Smooth muscle cell of bladder (primary cell): ENCODE results near the gene TBK1. TPM values are rescaled to one million over a fixed set of nuclear protein-coding genes. Genes with fewer than 3 reads are reported as not detected.

ENCODE experiments used
- total RNA-seq: library from RNA; depleted of rRNA; stranded (reverse); fragments of >200 nt; gene quantifications from 2 replicates; pipeline ENCODE4 v1.2.3, GENCODE V29; 2014

The TBK1 gene
- 28.7 and 36.5 TPM in 2 replicates for total RNA-seq

DNA sequence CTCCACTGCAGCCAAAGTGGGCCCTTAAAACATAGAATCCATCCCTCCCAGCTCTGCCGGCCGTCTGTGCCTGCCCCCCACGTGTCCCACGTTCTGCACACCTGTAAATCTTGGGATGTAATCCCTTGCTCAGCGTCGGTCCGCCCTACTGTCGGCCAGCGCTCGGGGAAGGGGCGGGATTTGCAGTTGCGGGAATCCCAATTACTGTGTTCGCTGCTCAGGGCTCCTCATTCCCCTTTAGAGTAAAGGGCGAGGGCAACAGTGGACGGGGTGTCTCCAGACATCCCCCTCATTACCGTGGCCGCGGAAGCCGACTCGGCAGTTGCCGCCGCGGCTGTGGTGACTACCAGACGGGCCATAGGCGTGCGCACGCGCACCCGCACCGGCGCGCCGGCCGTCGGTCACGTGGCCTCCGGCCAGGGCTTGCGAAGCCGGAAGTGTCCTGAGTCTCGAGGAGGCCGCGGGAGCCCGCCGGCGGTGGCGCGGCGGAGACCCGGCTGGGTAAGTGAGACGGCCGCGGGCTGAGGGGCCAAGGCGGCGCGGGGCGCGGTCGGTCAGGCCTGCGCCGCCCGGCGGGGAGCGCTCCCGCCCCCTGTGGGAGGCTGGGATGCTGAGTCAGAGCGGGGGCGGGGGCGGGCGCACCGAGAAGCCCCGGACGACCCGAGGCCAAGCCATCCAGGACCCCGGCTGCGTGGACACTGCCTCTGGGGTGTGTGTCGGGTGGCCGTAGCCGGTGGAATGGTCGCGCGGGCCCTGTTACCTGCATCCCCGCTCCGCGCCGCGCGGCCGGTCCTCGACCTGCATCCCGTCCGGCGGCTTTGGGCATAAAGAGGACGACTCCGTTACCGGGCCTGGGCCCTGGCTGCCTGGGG is at the start of gene TBK1:
Gene TBK1, plus strand, starts transcription at position 434 of the 872 bp plus-strand sequence. CDS start 3,751 bp downstream, outside the sequence.

DNA sequence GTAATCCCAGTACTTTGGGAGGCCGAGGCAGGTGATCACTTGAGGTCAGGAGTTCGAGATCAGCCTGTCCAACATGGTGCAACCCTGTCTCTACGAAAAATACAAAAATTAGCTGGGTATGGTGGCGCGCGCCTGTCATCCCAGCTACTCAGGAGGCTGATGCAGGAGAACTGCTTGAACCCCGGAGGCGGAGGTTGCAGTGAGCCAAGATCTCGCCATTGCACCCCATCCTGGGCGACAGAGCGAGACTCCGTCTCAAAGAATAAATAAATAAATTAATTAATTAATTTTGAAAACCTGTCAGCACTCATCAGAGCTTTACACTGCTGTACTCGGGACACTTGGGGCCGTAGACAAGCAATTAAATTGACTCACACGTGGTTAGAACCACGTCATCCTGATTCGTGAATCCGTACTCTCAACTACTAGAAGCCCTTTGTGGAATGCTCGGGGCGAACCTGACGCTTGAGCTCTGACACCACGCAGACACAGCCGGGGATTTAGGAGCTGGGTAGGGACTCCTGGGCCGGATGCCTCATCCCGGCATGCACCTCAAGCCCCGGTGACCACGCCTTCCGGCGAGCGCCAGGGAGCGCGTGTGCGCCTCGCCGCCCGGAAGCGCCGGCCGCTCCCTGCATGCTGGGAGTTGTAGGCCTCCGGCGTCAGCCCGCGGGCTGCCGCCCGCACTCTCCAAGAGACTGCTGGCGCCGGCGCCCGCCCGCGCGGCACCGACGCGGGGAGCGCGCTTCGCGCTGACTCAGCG is 48.0 kb upstream of the TBK1 start, which contains the start of gene XPOT:
Gene XPOT, plus strand, starts transcription at position 686 of the 763 bp plus-strand sequence. CDS start 5,644 bp downstream, outside the sequence.

Other genes starting within 250 kb of the TBK1 start
- gene KICS2, start 229.8 kb upstream of the TBK1 start, total RNA-seq, result 5.3 and 7.3 TPM in 2 replicates
- 0.28 and 0.37 TPM in 2 replicates for gene C12orf56, start 61.4 kb upstream of the TBK1 start, total RNA-seq
- gene XPOT, start 47.7 kb upstream of the TBK1 start, total RNA-seq, result 121 and 127 TPM in 2 replicates
- gene RASSF3, start 158.4 kb downstream of the TBK1 start, total RNA-seq, result 11.1 and 12.7 TPM in 2 replicates